Kasumi-1 (cell line): ENCODE data around the gene CACNA2D1.
A peak's percentile ranks its signal among the peaks of the same experiment; 100 is the strongest.

Experiments
- DNase-seq, 2 experiments: peaks; one replicate each; lab custom pipeline; 2025; lab: John Stamatoyannopoulos, UW

The CACNA2D1 gene

DNA sequence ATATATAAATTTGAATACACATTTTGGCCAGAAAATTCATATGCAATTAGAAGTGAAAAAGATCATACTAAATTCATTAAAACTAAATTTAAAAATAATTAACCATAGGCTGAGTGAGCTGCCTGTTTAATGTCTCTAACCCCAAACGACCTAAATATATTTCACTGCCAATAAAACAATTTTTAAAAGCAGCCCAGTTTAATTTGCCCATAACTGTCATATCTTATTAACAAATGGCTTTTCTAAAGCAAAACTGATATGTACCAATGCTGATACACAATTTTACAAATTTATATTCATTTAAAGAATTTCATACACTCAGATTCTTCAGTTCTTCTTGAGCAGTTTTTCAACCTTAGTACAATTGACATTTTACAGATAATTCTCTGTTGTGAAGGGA is 99.9 kb downstream of the CACNA2D1 start:
- DNase-seq, result no peak

GRCh38 chr7:82339958-82340357 is 103.6 kb downstream of the CACNA2D1 start:
- DNase-seq, result no peak

DNA sequence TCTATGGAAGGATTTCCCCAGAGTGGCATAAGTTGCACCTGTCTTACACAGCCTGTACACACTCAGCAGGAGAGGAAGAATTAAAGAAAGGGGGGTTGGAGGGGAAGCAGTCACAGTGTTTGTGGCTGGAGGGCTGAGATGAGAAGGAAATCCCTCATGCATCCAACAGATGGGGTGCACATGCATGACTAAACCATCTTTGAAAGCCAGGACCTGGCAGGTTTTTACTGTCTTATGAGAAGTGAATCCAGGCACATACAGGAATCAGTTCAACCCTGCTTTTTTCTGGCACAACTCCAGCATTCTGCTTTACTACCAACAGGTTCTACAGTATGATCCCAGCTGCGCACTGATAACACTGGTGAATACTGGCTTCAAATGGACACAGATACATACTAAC is 107.7 kb downstream of the CACNA2D1 start:
- DNase-seq, result peak; percentile 14 to 18

DNA sequence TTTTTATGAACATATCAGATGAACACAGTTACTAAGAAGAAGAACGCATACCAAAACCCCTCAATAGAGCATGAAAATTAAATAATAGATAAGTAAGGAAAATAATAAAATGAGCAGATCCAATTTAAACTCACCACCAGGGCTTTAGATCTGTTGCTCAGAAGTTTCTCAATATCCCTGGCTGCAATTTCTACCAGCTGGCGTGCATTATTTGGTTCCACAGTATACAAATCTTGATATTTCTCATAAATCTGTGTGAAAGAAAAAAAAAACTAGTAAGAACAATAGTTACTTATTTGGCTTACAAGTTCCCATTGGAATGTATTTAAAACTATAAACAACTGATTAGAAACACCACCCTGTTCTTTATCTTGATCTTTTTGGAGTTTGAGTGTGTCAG is 108.6 kb downstream of the CACNA2D1 start:
- DNase-seq, result no peak

DNA sequence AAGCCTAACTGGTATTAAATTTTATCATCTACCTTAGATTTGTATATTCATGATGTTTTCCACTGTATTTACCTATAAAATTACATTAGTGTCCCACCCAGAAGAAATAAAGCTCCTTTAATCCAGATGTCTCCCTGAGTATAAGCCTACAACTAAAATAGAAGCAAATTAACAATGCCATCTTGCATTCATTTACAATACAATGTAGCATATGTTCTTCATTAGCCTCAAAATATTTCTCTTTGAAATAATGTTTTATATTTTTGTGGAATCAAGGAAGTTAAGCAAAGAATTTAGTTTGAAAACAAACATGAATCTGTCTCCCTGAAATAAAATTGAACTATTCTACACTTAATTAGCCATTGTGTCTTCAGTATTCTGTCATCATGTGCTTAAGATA is 112.3 kb downstream of the CACNA2D1 start:
- no peak for DNase-seq

DNA sequence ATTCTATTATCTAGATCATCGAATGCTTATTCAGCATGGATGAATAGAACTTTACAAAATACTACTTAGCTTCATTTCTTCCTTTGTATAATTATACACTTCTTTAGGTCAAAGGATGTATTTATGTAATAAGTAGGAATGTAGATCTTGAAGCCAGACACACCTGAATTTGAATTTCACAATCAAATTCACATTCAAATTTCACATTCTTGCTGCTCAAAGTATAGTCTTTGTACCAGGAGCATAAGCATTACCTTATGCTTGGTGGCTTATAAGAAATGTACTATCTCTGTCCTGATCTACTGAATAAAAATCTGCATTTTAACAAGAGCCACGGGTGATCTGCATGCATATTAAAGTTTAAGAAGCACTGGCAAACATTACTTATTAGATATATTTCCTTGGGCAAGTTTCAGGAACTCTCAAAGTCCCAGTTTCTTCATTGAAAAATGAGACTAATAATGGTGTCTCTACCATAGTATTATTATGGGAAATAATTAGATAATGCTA is 112.8 kb downstream of the CACNA2D1 start:
- no peak for DNase-seq

DNA sequence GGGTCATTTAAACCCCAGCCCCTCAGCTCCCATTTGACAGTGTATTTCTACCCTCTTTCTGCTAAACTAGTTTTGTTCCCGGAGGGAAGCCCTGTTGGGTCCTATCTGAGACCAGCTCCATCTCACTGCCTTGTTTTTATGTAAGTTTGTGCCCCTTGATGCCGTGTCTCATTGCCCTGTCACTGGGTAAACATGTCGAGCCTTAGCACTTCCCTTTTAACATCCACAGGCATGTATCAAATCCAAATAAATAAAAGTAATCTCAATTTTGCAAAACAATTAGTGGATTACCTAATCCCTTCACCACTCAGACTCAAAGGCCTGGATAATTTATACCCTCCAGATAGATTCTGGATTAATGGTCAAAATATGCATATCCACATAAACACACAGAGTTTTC is 115.7 kb downstream of the CACNA2D1 start:
- DNase-seq, result no peak

GRCh38 chr7:82325416-82325815 is 118.2 kb downstream of the CACNA2D1 start:
- no peak for DNase-seq

GRCh38 chr7:82323806-82324205 is 119.8 kb downstream of the CACNA2D1 start:
- DNase-seq, result no peak

DNA sequence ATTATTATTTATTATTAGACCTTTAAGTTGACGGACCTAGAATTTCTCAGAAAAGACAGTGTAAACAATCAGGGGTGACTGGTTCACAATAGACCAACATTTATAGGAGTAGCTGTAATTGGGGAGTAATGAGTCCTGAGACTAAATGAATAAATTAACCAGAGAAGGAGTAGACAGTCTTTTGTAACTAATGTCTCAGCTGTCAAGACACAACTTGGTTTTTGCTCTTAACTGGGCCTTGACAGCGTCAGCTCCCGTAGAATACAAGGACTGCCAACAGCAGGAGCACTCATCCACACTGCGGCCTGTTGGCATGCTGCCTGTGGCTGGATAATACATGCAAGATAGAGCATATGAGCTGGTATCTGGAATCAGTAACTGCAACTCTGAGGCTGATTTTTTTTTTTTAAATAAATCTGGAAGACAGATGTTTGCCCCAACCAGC is 123.9 kb downstream of the CACNA2D1 start:
- no peak for DNase-seq

DNA sequence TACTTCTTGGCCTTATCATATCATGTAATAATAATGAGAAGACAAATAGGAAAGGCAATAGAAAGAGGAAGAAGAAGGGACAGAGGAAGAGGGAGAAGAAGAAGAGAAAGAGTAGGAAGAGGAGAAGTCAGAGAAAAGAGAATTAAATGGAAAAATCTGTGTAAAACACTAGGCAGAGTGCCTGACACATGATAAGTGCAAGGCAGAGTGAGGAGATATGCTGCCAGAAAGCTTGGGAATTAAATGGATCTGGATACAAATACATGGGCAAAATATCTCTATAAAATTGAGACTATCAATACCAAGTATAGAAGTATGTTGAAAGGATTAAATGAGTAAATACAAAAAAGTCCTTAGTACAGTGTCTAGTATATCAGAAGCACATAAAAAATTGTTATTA is 124.8 kb downstream of the CACNA2D1 start:
- no peak for DNase-seq

GRCh38 chr7:82317760-82318159 is 125.8 kb downstream of the CACNA2D1 start:
- no peak for DNase-seq

GRCh38 chr7:82317257-82317721 is 126.3 kb downstream of the CACNA2D1 start:
- DNase-seq, result no peak

DNA sequence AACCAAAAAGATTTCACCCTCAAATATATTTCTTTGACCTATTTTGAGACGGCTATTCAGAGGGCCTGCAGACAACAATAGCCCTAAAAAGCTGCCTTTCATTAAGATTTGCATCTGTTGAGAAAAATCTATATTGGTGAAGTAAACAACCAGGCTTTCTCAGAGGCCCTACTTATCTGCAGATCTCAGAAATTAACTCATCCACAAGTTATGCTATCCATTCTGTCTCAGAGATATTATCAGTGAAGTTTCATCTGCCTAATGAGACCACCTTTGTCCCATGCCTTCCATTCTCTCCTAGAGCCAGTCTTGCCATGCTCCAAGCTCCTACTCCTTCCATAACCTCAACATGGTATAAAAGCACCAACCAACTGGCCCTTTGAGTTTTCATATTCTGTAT is 130.3 kb downstream of the CACNA2D1 start:
- DNase-seq, result no peak

- DNase-seq, result no peak
Measured at GRCh38 chr7:82312646-82313045, 130.9 kb downstream of the CACNA2D1 start.

GRCh38 chr7:82305347-82306005 is 138.1 kb downstream of the CACNA2D1 start:
- DNase-seq, result no peak

GRCh38 chr7:82294865-82295264 is 148.7 kb downstream of the CACNA2D1 start:
- no peak for DNase-seq

GRCh38 chr7:82294382-82294784 is 149.2 kb downstream of the CACNA2D1 start:
- DNase-seq, result no peak

DNA sequence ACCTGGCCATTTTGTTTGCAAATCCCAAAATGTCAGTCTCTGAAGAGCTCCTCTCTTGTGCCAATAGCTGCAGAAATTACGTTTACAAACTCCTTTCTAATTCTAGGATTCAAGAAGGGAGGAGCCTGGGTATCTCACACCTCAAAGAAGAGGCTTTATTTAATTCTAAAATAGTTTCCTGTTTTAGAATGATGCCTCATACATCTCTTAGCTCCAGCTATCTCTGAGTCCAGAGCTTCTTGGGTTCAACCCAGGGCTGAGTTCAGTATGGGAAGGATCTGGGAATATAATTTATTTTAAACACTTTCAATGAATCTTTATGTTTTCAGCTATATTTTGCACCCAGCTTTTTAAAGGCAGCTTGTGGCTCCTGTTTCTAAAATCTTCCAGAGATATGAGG is 150.1 kb downstream of the CACNA2D1 start:
- no peak for DNase-seq

DNA sequence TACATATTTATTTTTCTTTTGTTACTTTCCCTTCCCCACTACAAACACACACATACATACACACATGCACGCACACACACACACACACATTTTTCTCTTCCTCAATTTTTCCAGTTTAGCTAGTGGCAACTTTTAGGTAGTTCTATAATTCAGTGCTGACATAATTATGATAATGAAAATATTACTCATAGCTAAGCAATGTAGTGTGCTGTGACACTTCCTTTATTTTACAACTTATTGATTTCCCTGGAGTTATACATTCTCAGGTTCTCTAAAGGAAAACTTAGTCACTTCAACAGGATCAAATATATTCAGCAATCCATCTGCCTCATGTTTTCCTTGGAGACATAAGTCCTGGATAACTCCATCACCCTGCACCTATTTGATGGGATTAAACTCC is 151.6 kb downstream of the CACNA2D1 start:
- no peak for DNase-seq

GRCh38 chr7:82289889-82290288 is 153.7 kb downstream of the CACNA2D1 start:
- no peak for DNase-seq

DNA sequence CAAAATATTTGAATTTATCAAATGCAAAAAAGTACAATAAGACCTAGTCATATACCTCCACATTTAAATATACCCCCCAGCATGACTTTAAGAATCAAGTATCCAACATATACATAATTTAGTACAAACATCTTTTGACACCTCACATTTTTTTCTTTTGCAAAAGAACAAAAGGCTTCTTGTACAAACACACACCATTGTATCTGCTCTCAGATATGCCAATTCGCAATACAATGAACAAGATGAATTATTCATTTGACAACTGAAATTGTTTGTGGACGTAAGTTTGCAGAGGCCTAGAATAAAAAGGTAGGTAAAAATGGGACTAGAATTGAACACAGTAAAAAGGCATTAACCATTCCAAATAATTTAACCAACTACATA is 154.4 kb downstream of the CACNA2D1 start:
- DNase-seq, result no peak

DNA sequence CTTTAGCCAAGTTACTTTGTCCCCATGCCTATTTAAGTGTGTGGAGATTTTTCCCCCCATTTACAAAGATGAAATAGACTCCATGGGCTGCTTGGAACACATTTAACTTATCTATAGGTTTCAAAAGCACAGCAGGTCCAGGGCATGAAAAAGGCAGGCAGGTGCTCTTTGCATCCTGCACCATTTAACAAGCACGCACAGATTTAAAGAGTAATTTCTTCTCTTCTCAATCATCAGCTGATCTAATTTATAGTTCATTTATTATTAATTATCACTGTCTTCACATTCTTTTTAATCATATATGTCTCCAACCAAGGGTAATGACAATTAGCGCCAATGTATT is 156.8 kb downstream of the CACNA2D1 start:
- DNase-seq, result no peak

DNA sequence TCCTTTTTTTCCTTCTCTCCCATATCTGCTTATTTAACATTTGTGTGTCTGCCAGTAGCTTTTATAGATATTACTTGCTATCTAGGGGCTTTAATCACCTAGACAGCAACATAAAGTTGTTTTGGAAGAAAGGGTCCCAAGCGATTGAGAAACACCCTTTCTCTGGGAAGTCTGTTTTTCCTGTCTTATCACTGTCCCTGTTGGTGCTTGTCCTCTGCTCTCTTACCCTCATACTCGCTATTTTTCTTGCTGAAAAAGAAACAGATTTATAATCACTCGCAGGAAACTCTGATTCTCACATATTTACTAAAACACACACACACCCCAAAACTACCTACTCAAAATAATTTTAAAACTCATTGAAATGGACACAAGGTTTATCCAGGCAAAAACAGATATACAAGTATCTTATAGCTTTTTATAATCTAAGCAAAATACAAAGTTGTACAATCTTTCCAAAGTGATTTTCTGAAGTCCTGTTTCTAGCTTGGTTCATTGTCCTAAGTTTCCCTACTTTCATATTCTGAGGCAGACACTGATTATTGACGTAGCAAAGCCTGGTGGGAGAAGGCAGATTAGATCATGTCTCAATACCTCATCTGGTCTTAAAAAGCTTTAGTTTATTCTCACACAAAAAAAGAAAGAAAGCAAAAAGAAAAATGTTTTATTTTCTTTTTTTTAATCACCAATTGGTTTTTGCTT is 157.3 kb downstream of the CACNA2D1 start:
- DNase-seq, result no peak
